ENCODE results near the gene CAPN12.

DNA sequence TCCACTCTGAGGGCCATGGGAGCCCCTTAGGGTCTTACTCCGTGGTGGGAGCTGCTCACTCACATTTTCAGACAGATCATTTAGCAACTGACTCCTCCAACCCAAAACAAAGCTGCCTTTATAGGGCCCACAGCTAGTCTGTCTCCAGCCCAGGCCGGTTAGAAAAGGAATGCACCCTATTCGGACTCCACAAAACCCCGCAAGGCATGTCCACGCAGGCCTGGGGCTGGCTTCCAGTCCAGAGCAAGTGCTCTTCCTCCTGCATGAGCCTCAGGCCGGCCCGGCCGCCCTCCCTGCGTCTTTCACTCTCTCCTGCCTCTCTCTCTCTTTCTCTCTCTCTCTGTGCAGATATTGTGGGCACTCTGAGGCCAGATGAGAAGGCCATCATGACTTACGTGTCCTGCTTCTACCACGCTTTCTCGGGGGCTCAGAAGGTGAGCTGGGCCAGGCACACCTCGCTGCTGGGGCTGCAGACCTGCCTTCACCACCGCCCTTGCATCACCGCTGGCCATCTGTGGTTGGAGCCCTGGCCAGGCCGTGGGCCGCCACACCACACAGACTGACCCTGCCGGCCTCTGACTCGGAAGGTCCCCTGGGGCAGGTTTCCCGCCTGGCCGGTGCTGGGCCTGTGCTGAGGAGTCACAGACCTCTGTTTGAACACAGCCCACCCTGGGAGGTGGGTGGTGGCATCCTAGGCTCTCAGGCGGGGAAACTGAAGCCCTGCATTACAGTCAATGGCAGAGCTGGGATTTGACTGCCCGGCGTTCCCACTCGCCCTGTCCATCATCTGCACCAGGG lies 33.1 kb downstream of the CAPN12 start:
- TF ChIP-seq, protein P1, sequence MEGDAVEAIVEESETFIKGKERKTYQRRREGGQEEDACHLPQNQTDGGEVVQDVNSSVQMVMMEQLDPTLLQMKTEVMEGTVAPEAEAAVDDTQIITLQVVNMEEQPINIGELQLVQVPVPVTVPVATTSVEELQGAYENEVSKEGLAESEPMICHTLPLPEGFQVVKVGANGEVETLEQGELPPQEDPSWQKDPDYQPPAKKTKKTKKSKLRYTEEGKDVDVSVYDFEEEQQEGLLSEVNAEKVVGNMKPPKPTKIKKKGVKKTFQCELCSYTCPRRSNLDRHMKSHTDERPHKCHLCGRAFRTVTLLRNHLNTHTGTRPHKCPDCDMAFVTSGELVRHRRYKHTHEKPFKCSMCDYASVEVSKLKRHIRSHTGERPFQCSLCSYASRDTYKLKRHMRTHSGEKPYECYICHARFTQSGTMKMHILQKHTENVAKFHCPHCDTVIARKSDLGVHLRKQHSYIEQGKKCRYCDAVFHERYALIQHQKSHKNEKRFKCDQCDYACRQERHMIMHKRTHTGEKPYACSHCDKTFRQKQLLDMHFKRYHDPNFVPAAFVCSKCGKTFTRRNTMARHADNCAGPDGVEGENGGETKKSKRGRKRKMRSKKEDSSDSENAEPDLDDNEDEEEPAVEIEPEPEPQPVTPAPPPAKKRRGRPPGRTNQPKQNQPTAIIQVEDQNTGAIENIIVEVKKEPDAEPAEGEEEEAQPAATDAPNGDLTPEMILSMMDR (IDR thresholded peaks at IDR 0.05), result no peak
- no peak for TF ChIP-seq POLR2A (IDR thresholded peaks at IDR 0.05)
